Activated CD4-positive, CD25-positive, alpha-beta regulatory T cell treated with anti-CD3 and anti-CD28 coated beads, Interleukin-2, amount 50 U/mL, for 72 hours (primary cell): ENCODE measurements around the gene RITA1.
A peak's percentile ranks its signal among the peaks of the same experiment; 100 is the strongest.

Experiments used
- DNase-seq: peaks from one replicate; pipeline ENCODE4 v3.0.0; 2021

Gene RITA1

DNA sequence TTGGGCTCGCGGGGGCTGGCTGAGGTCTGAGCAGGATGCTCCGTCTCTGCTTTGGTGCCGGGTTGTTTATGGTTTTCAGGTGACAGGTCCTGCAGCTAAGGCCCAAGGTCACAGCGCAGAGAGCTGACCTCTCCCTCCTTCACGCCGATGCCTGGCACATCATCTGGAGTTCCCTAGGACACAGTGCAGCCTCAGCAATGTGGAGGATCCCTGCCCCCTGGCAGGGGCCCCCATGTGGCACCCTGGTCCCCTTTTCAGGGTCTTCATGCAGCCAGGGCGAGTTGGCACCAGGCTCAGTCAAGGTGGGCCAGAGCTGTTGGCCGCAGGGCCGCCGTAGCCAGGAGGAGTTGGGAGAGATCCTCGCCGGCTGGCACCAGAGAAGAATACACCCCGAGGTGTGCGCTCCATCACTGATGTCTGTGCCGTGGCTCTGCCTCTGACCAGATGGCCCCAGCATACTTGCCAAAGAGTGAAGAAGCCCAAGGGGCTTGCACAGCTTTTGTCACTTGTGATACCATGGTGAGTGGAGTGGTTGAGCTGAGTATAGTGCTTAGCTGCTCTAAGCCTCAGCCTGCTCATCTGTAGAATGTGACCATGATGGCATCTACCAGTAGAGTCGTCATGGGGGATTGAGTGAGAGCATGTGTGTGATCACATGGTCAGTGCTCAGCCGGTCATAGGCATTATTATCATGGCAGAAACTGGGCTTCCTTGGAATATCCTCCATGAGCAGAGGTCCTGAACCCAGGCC, 46.7 kb downstream of the RITA1 start:
- no peak for DNase-seq

DNA sequence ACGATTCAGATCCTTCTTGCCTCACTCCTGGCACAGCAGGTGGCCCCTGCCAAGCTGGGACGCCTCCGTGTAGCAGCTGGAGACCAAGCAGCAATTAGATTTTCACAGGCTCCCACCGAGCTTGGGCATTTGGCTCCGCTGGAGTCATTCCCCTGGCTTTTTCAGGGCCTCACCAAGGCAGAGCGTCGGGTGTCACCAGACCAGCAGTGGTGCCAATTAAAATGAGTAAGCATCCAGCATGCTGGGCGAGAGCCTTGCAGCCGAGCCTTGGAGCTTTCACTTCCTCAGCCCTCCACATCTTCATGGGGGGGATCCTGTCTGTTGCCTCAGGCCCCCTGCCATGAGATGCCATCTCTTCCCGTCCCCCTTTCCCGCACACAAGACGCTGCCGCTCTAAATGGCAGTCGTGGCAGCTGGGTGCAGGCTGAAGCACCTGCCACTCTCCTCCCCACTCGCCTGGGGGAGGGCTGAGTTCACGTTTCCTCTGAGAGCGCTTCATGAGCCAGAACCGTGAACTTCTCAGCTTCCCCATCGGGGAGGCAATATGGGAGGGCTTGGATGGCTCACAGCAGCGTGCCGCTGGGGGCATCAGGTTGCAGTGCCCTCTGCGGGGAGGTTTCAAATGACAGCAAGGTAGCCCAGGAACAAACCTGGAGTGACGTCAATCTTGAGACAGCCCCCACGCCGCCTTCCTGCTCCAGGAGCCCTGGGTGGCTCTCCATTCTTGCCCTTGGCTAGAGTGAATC, 47.5 kb downstream of the RITA1 start:
- peak; percentile 45 for DNase-seq

DNA sequence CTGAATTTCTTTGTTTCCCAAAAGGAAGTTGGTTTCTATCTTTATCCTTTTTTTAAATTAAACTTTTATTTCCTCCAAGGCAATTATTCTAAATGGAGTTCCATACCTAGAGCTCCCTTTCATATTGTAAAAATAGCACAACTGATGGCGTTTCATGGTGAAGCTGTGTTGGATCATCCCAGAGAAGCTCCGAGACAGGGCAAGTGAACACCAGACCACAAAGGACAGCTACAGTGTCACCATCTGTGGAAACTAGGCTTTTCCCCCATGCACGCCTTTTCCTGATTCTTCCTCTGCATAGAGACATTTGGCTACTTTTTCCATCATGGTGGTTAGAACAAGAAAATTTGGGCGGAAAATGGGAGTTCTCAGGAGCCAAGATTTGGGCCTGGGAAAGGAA, 48.4 kb downstream of the RITA1 start:
- DNase-seq = no peak

DNA sequence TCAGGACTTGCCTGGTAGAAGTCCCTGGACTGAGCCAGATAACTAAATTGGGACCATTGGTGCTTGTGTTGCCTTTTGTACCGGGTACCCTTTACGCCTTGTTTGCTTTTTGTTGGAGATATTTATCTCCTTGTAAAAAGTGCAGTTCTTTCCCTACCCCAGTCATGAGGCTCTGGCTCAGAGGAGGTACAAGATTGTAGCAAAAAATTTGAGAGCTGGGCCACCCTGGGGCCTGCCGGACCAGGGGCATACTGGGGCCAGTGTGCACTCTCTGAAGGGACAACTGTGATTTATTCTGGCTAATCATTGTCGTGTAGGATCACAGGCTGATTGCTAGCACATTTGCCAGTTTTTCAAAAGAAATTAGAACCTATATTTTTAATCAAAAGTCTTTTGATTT, 49.0 kb downstream of the RITA1 start:
- no peak for DNase-seq

DNA sequence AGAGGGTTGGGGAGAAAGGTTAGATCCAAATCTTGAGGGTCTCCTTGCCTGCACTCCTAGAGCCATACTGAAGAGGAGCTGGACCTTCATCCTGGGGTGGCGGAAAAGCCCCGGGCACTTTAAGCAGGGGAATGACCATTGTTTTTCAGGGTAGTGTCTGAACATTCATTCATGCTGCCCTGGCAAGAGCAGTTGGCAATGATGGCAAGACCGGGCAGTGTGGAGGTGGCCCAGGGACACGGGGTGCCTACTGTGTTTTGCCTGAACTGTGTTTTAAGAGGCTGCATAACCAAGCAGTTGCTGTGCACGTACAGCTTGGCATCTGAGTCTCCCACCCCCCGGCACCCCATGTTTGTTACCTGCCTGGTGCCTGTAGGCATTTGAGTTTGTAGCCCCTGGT, 50.5 kb downstream of the RITA1 start:
- DNase-seq = no peak

DNA sequence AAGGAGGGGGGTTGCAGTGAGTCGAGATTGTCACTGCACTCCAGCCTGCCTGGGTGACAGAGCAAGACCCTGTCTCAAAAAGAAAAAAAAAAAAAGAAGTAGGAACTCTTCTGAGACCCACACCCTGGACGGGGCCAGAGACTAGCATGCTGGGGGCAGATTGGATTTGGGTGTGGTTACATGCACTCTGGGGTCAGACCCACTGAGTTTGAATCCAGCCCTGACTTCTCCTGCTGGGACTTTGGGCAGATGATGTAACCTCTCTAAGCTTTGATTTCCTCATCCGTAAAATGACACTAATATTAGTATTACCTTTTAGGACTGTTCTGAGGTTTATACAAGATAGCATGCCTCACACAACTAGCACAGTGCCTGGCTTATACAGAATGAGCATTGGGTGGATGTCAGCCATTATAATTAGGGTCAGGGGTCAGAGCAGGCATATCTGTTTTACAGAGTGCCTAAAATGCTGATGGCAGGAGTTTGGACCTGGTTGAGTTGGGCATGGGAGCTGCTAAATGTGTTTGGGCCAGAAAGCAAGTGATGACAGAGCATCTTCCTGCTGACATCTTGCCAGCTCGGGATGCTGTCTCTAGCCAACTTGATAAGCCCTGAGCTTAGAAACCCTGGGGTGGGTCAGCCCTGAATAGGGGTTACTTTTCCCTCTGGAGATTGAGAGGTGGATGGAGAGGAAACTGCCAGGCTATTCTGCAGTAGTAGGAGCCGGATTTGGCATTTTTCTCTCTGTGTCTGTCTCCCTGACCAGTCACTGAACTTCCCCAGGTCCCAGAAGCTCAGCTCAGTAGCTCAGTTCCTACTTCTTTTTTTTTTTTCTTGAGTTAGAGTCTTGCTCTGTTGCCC, 51.2 kb downstream of the RITA1 start:
- no peak for DNase-seq

DNA sequence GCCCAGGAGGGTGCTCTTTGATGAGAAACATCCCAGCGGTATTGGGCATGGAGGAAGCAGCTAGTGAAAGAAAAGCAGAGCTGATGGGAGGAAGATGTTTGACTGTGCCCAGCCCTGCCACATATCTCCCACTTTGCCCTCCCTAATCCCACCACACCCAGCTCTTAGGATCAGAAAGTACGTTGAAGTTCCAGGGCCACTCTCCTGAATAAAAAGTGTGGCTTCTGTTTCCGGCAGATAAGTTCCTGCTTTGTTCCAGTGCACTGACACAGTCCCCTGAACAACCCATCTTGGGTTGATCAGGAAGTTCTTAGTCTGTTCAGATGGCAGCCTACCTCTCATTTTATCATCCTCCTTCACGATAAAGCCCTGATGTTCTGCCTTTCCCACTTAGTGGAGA, 52.2 kb downstream of the RITA1 start:
- DNase-seq = no peak

DNA sequence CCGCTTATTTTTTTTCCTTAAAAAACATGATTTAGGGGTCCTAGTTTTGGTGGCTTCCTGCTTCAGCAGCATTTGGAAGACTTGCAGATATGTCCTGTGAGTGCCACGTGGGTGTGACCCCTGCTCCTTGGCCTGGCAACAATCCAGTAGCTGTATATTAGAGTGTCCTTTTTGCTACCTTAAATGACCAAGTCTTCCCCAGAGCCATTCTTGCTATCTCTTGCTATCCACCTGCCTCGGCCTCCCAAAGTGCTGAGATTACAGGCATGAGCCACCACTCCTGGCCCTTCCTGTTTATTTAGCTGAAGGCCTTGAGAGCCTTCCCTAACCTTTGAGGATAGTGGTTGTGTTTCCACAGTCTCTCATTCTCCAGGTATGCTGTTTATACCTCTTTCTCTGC, 52.8 kb downstream of the RITA1 start:
- no peak for DNase-seq

DNA sequence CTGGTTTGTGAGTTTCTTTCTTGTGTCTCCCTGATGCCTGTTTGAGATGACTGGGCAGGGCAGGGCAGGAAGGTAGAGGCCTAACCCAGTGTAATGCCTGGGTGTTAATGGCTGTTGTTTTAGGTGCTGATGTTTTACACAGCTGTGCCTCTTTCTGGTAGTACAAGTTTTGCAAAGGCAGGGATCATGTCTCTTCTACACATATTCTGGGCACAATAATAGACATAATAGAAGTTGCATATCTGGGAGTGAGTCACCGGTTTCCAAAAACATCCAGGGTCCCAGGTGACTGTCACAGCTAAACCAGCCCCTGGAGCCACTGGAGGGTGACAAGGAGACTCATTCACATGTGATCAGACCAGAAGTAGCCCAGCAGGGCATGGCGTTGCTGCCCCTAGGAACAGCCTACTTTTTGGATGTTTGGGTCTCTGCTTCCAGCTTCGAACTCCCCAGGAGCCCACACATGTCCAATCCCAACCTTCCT, 53.8 kb downstream of the RITA1 start:
- no peak for DNase-seq

DNA sequence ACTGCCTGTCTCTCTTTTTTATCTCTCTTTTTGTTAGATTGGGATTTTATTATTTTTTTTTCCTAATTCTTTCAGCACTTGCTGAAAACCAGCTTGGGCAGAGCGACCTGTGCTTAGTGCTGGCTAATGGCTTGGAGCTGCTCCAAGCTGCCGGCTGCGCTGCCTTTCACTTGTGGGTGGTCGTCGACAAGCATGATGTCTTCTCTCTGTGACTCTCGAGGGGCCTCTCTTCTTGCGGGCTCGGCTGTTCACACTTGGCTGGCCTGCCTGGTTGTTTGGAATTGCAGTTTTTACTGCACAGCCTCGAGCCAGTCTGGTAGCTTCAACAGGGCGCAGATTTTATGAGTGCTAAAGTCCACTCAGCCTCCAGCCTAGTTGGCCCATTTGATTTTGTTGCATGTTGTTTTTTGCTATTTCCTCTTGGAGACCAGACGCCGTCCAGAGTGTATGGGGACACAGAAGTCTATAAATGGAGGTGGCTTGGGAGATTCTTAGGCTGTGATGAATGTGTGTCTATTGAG, 54.4 kb downstream of the RITA1 start:
- no peak for DNase-seq

DNA sequence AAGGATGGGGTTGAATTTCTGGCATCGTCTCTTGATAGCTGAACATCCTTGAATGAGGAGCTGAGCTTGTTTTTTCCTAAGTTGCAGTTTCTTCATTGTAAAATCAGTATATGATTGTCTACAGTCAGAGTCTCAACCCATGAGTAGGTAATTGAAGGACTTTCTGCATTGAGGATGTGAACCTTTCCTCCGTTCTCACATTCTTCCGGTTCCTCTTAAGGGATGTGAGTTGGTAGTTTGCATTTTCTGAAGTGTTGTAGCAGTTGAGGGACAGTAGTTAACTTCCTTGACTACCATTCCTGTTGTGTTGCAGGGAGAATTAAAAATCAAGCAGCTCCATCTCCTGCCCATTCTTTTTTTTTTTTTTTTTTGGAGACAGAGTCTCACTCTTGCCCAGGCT, 54.9 kb downstream of the RITA1 start:
- DNase-seq = no peak

DNA sequence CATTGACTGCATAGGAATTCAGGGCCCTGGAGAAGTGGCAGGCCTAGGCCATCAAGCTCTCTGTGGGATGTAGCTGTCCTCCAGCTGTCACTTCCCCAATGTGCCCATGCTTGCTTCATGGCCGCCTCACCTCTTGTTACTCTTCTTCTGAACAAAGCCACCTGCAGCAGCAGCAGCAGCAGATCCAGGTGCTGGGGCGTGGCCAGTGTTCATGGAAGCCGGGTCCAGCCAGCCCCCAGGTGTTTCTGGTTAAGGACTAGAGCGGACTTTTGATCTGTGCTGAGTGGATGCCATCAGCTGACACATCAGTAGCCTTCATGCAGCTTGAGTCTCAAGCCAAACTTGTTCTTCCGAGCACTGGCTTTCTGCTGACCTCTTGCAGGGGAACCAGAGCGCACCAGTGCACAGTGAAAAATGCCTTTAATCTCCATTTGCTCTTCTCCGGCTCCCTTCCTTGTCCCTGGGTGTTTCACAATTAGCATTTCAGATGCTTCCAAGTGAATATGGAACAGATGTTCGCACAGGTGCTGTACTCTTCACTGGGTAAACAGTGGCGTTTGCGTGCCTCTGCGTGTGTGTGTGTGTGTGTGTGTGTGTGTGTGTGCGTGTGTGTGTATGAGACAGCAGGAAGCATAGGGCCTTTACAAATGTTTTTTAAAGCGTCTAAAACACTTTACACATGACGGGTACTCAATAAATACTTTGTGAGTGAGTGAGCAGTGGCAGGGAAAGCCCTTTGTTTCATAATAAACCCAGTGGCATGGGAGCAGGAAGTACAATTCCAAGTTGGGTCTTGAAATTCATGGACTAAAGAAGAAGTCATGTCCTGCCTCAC, 55.9 kb downstream of the RITA1 start:
- DNase-seq = no peak
